HG03097 (cell line): ENCODE results near the gene CDH4.
A peak's percentile ranks its signal among the peaks of the same experiment; 100 is the strongest.

ENCODE experiments used
- ATAC-seq: cut with Tn5 transposase; IDR thresholded peaks from one replicate; pipeline ENCODE4 v1.9.1; 2021; ENCODE audit not compliant: unreplicated experiment, low FRiP score

CDH4 gene

DNA sequence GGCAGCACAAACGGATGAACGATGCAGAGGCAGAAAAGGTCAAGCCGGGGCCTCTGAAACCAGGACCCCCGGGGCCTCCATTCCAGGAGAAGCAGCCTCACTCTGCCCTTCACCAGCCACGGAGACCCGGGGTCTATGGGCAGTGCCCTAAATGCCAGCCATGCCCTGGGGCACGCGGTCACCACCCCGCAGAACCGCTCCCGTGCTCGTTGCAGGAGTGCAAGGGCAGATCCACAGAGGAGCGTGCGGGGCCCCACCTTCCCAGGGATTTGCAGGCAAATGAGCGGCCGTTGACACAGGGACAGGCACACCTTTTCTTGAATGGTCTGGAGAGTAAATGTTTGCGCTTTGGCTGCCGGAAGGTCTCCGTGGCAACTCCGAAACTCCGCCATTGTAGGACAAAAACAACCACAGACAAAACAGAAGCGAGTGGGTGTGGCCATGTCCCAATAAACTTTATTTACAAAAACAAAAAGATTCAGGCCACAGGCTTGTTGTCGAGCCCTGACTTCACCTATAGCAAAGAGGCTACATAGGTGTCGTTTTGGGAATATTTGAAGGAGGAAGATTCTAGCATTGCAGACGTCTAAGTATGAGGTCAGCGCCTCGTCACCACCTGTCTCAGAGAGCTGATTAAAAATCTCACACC, 650.3 kb downstream of the CDH4 start:
- ATAC-seq: no peak

GRCh38 chr20:61903575-61904340, 651.7 kb downstream of the CDH4 start:
- ATAC-seq: no peak

DNA sequence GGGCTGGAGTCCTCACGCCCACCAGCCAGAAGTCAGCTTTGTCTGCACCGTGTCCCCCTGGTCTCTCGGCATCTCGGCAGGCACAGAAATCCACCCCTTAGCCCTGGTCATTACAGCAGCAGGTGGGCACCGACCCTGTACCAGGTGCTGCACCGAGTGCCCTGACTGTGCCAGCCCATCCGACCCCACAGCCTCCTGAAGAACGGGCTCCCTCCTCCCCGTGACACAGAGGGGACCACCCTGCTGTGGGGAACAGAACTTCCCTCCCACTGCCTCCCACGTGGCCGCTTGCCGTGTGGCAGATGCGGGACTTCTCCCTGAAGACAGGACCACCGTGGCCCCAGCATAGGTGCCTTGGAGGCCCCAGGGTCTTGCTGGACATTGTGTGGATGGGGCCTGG, 652.4 kb downstream of the CDH4 start:
- no peak for ATAC-seq

DNA sequence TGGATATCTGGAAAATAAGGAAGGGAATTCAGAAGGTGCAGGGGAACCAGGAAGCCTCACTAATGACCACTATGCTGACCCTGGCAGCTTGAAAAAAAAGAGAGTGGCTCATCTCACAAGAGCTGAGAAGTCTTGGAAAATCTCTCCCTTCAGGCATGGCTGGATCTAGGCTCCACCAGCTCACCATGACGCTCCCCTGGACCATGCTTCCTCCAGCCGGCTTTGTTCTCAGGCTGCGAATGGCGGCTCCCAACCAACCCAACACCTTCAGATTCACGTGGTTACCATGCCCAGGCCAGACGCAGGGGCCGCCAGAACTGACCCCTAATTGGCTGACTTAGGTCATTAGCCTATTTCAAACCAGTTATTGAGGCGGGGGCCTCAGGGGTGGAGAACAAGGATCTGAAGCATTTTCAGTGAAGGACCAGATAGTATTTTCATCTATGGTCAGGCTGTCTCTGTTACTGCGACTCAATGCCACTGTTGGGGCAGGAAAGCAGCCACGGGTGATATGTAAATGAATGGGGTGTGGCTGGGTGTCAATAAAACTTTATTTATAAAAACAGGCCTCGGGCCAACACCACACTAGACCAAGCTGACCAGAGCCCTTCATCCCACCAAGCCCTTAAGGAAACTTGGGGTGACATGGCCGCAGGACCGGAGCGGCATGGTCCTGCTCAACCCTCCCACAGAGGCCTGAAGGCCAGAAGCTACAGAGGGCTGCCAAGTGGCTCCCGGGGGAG, 653.9 kb downstream of the CDH4 start:
- ATAC-seq: no peak

DNA sequence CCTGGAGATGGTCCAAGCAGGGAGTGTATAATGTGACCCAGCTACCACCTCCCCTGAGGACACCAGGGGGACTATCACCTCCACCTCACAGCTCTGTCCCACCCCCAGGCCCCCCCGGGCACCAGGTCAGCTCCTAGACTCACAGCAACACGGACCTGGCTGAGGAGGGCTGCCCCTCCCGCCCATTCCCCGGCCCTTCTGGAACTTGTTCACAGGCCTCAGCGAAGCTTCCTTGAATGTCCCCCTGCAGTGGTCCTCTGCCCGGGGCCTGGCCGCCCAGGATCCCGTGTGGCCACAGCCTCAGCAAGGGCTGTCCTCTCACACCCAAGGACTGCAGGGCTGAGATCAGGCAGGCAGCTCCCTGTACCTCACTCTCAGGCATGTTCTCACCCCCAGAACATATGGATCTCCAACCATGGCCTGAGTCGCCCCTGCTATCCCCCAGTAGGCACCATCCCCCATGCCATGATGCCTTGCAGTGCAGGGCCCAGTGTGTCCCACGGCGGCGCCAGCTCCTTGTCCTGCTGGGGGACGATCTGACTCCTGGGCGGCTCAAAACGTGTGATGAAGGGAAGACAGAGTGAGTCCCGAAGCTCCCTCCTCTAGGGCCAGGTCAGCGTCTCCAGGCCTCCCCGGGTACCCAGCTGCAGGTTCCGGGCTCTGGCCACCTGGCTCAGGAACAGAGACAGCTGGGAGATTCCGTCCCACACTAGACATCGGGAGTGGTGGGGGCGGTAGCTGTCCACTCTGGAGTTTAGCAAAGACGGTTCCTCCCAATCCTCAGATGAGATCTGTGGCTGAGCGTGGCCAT, 655.2 kb downstream of the CDH4 start:
- ATAC-seq: no peak

DNA sequence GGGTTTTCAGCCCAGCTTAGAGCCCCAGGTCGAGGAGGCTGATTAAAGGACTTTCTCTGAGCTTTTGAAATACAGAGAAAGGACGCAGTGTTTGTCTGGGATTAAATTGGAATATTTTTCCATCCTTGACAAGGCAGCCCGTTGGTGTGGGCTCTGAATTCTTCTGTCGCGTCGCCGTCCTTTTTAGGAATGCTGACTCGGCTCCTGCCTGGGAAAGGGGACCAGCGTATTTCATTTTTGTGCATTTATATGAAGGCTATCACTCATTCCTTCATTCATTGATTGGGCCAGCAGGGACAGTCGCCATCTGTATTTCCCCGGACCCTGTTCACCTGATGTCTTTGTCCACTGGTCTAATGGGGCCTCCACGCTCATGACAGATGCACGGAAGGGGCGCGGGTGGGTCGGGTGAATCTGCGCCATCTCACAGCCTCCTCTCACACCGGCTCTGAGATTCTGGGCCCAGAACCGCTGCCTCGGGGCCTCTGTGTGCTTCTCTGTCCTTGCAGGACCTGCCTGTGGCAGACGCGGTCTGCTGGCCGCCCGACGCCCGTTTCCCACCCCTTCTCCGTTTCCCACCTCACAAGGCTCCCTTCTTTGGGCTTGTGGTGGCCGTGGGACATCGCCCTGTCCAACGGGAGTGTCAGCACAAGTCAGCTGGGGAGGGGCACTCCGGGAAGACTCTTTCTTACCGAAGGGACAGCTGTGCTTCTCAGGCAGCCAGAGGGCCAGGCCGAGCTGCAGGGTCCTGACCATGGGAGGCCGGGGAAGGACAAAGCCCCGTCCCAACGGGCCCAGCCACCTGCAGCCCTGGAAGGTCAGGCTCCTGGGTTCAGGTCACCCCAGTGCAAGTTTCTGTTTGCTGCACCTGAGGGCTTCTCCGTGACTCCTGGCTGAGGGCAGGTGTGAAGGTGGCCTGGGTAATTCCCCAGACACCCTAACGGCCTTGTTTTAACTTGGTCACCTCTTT, 656.3 kb downstream of the CDH4 start:
- no peak for ATAC-seq

GRCh38 chr20:61909028-61909427, 657.0 kb downstream of the CDH4 start:
- no peak for ATAC-seq

DNA sequence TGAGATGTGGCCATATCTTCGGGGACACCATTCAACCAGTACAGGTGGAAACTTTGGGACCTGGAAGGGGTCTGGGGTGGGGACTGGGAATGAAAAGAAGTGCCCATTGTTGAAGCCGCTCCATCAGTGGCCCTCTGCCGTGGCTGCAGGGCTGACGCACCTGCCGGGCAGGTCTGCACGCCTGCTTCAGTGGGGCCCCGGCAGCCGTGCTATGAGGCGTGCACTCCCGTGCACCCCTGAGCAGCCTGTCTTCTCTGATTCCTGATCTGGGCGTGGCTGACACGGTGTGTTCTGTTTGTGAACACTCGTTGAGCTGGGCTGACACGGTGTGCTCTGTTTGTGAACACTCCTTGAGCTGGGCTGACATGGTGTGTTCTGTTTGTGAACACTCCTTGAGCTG, 657.8 kb downstream of the CDH4 start:
- no peak for ATAC-seq

- no peak for ATAC-seq
These were observed 659.8 kb downstream of the CDH4 start for GRCh38 chr20:61911824-61912223.

GRCh38 chr20:61912665-61913422, 660.8 kb downstream of the CDH4 start:
- ATAC-seq: peak; percentile 85

DNA sequence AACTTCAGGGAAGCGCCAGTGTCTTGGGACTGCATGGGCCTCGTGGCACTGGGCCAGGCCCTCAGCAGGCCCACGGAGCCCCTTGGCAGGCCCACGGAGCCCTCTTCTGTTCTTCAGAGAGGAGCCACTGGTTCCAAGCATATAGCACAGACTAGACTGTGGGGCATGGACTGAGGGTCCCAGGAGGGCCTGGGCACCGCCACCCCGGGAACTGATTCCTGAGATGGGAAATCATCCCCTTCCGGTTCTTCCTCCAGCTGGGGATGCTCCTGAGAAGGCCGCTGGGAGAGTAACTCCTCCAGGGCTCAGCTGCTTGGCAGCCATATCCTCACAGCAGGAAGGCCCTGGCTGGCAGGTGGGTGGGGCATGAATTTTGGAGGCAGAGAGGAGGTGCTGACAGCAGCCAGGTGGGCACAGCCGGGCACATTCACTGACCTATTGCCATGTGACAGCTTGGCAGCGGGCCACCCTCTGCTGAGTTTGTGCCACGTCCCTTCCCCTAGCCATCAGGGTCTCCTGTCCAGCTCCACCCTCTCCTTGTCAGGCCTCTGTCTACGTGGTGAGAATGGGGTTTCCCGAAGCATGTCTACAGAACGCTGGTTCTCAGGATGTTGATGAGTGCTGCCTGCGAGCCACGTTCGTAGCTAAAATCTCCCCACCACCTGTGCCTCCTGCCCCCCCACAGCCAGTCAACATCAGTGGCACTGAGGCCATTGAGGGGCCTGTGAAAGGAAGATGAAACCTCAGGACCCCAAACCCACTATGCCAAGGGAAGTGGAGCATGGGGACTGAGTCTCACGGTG, 661.6 kb downstream of the CDH4 start:
- no peak for ATAC-seq

- ATAC-seq: no peak
These were observed 663.0 kb downstream of the CDH4 start for GRCh38 chr20:61915101-61915500.

- no peak for ATAC-seq
These were observed 664.3 kb downstream of the CDH4 start for GRCh38 chr20:61916318-61916891.

GRCh38 chr20:61917474-61918145, 665.5 kb downstream of the CDH4 start:
- ATAC-seq: no peak

GRCh38 chr20:61918548-61918947, 666.5 kb downstream of the CDH4 start:
- no peak for ATAC-seq

DNA sequence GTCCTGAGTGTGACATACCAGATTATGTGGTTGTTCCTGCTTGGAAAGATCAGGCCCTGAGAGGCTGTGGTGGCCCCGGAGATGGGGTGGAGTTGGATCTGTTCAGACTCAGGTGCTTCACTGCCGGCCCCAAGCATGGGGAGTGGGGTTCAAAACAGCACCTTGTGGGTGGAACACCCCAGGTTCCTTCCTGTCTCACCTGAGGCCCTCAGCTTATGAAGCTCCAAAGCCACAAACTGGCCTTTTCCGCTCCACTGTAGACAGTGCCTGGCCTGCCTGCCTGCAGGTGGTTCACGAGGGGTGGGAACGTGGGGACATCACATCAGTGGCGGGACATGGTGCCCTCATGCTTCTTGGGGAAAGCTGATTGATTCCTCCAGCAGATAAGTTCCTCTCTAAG, 667.2 kb downstream of the CDH4 start:
- no peak for ATAC-seq

- ATAC-seq: no peak
These were observed 667.8 kb downstream of the CDH4 start for GRCh38 chr20:61919675-61920365.
